ENCODE results near the gene CNKSR1. TPM values are rescaled to one million over a fixed set of nuclear protein-coding genes. Genes with fewer than 3 reads are reported as not detected.

The CNKSR1 gene, protein sequence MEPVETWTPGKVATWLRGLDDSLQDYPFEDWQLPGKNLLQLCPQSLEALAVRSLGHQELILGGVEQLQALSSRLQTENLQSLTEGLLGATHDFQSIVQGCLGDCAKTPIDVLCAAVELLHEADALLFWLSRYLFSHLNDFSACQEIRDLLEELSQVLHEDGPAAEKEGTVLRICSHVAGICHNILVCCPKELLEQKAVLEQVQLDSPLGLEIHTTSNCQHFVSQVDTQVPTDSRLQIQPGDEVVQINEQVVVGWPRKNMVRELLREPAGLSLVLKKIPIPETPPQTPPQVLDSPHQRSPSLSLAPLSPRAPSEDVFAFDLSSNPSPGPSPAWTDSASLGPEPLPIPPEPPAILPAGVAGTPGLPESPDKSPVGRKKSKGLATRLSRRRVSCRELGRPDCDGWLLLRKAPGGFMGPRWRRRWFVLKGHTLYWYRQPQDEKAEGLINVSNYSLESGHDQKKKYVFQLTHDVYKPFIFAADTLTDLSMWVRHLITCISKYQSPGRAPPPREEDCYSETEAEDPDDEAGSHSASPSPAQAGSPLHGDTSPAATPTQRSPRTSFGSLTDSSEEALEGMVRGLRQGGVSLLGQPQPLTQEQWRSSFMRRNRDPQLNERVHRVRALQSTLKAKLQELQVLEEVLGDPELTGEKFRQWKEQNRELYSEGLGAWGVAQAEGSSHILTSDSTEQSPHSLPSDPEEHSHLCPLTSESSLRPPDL
- 3.1 TPM for total RNA-seq

DNA sequence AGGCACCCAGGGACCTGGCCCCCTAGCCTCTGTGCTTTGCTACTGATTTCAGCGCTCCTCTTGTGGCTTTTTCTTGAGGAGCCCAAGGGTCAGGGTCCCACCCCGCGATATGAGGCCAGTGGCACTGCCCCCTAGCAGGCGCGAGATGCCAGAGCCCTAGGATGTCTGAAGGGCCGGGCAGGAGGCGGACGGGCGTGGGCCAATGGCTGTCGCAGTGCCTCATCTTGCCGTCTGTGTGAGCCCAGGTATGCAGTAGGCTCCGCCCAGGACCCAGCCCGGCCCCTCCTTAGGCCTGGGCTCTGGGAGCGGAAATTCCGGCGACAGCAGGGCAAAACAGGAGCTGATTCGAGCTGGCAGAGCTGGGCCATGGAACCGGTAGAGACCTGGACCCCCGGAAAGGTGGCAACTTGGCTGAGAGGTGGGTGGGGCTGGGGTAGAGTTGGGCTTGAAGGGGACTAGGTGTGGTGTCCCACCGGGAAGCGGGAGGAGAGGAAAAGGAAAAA, at the start of gene CNKSR1:
Gene CNKSR1, plus strand, starts transcription at position 310 of the 503 bp plus-strand sequence. Its CDS starts 57 bp downstream, at position 367.
- ATAC-seq (no peak), DNase-seq (ENCODE audit: low spot score) (no peak)
- intact Hi-C loops (cut with DNase I) = no loop called here

GRCh38 chr1:26129778-26130177, 47.5 kb upstream of the CNKSR1 start:
- ATAC-seq = no peak
- intact Hi-C loops (cut with DNase I) = no loop called here
- DNase-seq (ENCODE audit: low spot score) = no peak

DNA sequence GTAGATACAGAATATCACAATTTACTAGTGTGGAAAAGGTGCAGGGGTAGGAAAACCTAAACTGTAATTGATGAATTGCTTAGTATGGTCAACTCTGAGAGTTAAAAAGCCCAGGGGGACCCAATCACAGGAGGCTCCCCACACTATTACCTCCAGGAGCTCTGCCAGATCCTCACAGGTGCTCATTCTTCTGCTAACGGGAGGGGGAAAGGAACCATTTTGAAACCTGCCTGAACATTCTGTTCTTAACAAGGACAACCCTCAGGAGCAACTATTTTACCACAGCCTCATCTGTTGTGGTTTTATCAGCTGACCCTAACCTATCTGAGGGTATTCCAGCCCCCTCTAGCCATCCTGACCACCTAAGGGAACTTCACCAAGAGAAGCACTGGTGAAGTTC, 46.6 kb upstream of the CNKSR1 start:
- intact Hi-C loops (cut with DNase I) = no loop called here
- ATAC-seq (no peak), DNase-seq (ENCODE audit: low spot score) (no peak)

DNA sequence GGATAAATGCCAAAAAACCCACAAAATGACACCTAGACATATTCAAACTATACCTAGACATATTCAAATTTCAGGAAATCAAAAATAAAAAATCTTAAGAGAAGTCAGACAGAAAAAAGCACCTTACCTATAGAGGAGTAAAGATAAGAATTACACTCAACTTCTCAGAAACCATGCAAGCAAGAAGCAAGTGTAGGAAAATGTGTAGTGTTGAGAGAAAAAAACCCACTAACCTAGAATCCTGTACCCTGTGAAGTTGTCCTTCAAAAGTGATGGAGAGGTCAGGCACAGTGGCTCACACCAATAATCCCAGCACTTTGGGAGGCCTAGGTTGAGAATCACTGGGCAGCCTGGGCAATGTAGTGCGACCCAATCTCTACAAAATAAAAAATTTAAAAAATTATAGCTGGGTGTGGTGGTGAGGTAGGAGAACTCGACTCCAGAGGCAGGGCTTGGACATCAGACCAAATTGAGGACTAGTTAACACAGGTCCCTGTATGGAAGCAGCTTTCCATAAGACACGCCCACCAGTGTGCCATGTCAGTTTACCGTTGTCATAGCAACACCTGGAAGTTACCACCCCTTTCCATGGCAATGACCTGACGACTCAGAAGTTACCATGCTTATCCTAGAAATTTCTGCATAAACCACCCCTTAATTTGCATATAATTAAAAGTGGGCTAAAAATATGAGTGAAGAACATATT, 45.0 kb upstream of the CNKSR1 start:
- no peak for DNase-seq (ENCODE audit: low spot score)
- intact Hi-C loops (cut with DNase I) = no loop called here
- ATAC-seq = no peak

DNA sequence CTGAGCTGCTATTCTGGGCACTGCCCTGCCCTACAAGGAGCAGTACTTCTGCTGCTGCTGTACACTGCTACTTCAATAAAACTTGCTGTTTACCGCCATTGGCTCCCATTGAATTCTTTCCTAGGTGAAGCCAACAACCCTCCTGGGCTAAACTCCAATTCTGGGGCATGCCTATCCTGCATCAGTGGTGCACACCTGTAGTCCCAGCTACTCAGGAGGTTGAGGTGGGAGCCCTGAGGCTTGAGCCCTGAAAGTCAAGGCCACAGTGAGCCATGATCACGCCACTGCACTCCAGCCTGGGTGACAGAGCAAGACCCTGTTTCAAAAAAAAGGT, 44.5 kb upstream of the CNKSR1 start:
- intact Hi-C loops (cut with DNase I) = no loop called here
- DNase-seq (ENCODE audit: low spot score) = no peak

DNA sequence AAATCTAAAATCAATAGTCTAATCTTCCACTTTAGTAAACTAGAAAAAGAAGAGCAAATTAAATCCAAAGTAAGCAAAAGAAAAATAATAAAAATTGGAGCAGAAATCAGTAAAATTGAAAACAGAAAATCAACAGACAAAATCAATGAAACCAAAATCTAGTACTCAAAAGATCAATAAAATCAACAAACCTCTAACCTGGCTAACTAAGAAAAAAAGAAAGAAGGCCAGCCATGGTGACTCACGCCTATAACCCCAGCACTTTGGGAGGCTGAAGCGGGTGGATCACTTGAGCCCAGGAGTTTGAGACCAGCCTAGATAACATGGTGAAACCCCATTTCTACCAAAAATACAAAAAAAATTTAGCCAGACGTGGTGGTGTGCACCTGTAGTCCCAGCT, 42.8 kb upstream of the CNKSR1 start:
- intact Hi-C loops (cut with DNase I) = no loop called here
- DNase-seq (ENCODE audit: low spot score) (no peak), ATAC-seq (no peak)

More for the DNA sequence above, 44.5 kb upstream of the CNKSR1 start:
- ATAC-seq = no peak

GRCh38 chr1:26138974-26139558, 38.2 kb upstream of the CNKSR1 start:
- ATAC-seq = no peak
- intact Hi-C loops (cut with DNase I) = no loop called here
- no peak for DNase-seq (ENCODE audit: low spot score)

DNA sequence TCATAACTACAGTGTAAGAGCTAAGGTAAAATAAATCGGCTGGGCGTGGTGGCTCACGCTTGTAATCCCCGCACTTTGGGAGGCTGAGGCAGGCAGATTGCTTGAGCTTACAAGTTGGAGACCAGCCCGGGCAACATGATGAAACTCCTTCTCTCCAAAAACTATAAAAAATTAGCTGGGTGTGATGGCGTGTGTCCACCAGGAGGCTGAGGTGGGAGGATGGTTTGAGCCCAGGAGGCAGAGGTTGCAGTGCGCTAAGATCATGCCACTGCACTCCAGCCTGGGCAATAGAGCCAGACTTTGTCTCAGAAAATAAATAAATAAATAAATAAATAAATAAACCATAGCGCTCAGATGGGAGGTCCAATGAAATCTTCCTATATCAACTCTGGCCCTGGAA, 35.1 kb upstream of the CNKSR1 start:
- no peak for ATAC-seq
- intact Hi-C loops (cut with DNase I) = no loop called here
- DNase-seq (ENCODE audit: low spot score) = no peak

DNA sequence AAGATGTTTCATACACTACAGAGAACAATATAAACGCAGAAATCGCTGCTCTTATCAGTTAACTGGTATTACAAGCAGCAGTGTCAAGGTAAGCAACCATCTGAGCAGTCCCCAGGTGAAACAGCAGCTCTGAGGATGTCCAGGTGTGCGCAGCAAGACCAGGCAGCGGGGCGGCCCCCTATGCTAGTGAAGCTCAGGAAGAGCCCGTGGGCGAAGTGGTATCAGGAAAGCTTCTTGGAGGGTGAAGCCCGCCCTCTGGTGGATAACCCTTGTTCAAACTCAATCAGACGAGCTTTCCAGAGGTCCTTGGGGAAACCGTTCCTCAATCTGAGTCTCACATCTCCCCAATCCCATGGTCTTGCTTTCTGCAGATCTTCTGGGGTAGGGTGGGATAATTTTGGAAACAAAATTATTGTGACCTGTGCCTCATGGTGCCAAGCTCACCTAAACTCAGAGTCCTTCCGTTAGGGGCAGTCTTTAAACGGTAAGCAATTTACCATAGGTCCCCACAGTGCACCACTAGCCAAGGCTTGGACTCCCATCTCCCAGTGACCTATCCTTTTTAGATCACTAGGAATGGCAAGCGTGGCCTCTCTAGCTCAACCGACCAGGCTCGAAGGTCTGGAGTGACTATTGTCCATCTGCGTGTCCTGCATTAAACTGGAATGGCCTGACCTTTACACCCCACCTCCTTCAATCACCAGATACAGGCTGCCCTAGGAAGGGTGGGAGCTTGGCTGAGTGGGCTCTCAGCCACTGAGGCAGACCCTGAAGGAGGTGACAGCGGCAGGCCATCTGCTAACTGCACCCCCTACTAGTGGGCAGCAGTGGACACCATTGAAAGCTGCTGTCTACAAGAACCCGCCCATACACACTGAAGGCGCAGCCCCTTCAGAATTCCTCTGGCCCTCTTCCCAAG, 32.0 kb upstream of the CNKSR1 start:
- intact Hi-C loops (cut with DNase I) = loop anchor here (5.0 kb wide), 1 partner anchor 38 kb away; no protein-coding TSS in a partner anchor

DNA sequence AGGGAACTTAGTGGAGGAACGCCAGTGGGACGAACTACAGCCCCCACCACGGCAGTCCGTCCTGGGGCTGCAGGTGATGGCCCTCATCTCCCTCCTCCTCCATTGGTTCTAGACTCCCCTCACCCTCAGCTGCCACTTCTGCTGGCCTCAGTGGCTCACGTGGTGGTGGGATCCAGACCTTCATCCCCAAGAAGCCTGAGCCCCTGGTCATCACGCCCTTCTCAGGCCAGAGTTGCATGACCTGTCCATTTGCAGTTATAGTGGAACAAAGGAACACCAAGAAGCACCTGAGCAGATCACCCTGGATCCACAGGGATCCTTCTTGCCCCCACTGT, 31.4 kb upstream of the CNKSR1 start:
- no peak for ATAC-seq
- no peak for DNase-seq (ENCODE audit: low spot score)
- intact Hi-C loops (cut with DNase I) = loop anchor here (5.0 kb wide), 1 partner anchor 39 kb away; no protein-coding TSS in a partner anchor

More for the DNA sequence above, 32.0 kb upstream of the CNKSR1 start:
- peak; percentile 91 for ATAC-seq
- DNase-seq (ENCODE audit: low spot score) = peak; percentile 84

DNA sequence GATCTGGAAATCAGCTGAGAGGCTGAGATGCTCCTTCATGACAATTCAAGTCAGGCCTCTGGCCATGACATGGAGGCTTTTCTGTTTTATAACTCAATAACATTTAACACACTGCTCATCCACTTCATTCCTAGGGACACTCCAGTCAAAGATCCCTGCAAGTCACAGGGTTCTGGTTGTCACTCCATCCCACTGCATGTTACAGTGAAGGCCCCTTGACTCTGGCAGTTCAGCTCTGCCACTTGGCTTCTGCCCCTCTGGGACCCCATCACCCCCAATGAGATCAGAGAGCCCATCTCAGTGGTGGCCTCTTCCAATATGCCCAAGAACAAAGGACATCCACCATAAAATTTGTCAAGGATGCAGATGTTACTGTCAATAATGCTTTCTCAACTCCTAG, 28.4 kb upstream of the CNKSR1 start:
- ATAC-seq = no peak
- intact Hi-C loops (cut with DNase I) = loop anchor here (5.0 kb wide), 1 partner anchor 42 kb away; no protein-coding TSS in a partner anchor
- no peak for DNase-seq (ENCODE audit: low spot score)

DNA sequence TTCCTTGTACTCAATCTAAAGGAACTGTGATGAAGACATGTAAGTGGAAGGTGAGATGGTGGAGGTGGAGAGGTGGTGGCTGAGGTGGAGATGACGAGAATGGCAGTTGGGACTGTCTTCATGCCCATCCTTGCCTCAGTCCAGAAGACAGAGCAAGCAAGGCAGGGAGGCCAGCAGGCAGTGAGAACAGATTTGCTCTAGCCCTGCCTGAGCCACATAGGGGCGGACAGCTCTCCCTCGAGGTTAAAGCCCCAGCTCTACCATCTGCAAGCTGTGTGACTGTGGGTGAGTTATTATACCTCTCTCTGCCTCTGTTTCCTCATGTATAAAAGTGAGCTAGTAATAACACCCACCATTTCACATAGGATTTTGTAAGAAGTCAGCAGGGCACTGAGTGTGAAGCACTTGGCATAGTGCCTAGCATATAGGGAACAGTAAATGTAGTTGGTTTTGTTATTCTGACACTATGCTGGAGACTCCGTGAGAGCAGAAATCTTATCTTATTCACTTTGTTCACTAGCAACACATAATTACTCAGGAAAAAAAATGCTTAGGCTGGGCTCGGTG, 23.2 kb upstream of the CNKSR1 start:
- no peak for ATAC-seq
- peak; percentile 30 for DNase-seq (ENCODE audit: low spot score)
- intact Hi-C loops (cut with DNase I) = loop anchor here (5.0 kb wide), 1 partner anchor 117 kb away; no protein-coding TSS in a partner anchor

- ATAC-seq = no peak
These were observed 22.5 kb upstream of the CNKSR1 start for GRCh38 chr1:26154750-26155149.

GRCh38 chr1:26155370-26156284, 21.7 kb upstream of the CNKSR1 start:
- DNase-seq (ENCODE audit: low spot score) (peak; percentile 51), ATAC-seq (no peak)
- intact Hi-C loops (cut with DNase I) = no loop called here

More at GRCh38 chr1:26154750-26155149, 22.5 kb upstream of the CNKSR1 start:
- intact Hi-C loops (cut with DNase I) = loop anchor here (5.0 kb wide), 1 partner anchor 117 kb away; no protein-coding TSS in a partner anchor
- peak; percentile 47 for DNase-seq (ENCODE audit: low spot score)

DNA sequence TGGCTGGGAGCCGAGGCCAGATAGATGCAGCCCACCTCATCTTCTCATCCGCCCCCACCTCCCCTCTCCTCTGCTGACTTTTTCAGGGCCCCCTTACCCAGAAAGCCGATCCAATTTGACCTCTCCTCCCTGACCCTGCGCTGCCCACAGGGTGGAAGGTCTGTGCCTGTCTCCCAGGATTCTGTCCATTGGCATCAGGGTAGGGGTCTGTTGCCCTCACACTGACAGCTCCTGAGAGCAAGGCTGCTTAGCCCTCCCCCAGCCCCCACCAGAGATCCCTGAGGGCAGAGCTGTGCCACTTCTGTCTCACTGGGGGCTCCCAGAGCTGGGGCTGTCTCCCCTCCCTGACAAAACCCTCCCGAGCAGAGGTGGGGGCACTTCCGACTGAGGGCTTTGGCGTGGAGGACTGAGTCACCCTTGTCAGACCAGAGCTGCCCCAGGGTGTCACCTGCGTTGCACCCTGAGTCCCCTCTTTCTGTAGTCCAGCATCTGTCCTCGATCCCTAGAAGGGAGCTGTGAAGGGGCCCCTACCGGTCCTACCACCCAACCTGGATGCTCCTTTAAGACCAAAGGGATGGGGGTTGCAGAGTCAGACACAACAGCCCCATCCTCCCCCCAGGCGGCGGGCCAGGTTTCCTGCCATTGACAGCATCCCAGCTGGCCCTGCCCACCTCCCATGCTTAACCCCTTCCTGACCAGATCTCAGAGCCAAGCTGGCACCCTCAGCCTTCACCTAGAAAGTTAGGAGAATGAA, 20.8 kb upstream of the CNKSR1 start:
- DNase-seq (ENCODE audit: low spot score) (peak; percentile 58), ATAC-seq (no peak)
- intact Hi-C loops (cut with DNase I) = no loop called here

DNA sequence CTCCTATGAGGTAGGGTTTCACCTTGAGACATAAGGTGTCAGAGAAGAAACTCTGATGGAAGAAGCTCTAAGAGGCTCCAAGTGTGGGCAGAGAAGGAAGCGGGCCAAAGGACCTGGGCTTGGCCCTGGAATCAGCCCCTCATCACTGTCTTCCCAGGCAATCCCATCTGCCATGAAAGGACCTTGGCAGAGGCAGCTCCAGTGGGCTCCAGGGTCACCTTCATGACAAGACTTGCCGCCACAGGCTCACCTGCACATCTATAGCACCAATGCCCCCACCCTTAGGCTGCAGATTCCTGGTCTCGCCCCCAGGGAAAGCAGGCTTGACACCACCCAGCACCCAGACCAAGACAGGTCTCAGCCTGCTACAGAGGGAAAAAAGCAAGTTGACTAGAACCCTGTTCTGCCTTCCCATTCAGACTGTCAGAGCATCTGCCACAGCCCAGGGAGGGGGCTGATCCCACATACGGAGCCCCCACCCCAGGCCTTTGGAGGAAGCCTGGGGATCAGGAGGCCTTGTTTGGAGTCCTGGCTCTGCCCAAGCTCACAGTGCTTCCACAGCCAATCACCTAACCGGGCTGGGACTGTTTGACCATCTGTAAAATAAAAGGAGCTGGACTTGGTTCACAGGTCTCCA, 18.9 kb upstream of the CNKSR1 start:
- intact Hi-C loops (cut with DNase I) = no loop called here
- ATAC-seq (no peak), DNase-seq (ENCODE audit: low spot score) (peak; percentile 17)

All from sciatic nerve (tissue), 2 donors.